GM23248 (cell line): Measurements from ENCODE around the gene RAB3C. TPM values are rescaled to one million over a fixed set of nuclear protein-coding genes. Genes with fewer than 3 reads are reported as not detected.

ENCODE experiments used
- DNase-seq: peaks from one replicate; pipeline ENCODE4 v3.0.0-alpha.2; 2015
- H2AFZ ChIP-seq: fragments of 200-600 bp; sonication (generic); 2 replicates; pipeline ENCODE4 v1.6.1; 2016; ENCODE audit warnings: antibody characterized with exemption
- H3F3A ChIP-seq: fragments of 200-600 bp; sonication (generic); 2 replicates; pipeline ENCODE4 v1.6.1; 2016; ENCODE audit warnings: mild to moderate bottlenecking, antibody characterized with exemption, mixed run types; ENCODE audit not compliant: insufficient read depth
- H3K27ac ChIP-seq: fragments of 200-600 bp; sonication (generic); 2 replicates; pipeline ENCODE4 v1.5.1; 2016; ENCODE audit warnings: mild to moderate bottlenecking
- H3K27me3 ChIP-seq: fragments of 200-600 bp; sonication (generic); replicated peaks from 2 replicates; pipeline ENCODE4 v1.6.1; 2016; ENCODE audit warnings: mild to moderate bottlenecking; ENCODE audit not compliant: insufficient read depth
- H3K36me3 ChIP-seq: fragments of 200-600 bp; sonication (generic); 2 replicates; pipeline ENCODE4 v1.6.1; 2016; ENCODE audit warnings: low read depth, mild to moderate bottlenecking
- H3K4me1 ChIP-seq: fragments of 200-600 bp; sonication (generic); 2 replicates; pipeline ENCODE4 v1.6.1; 2016; ENCODE audit warnings: mild to moderate bottlenecking; ENCODE audit not compliant: insufficient read depth
- H3K4me2 ChIP-seq: fragments of 200-600 bp; sonication (generic); one replicate; pipeline ENCODE4 v1.6.1; 2016; ENCODE audit warnings: mild to moderate bottlenecking; ENCODE audit not compliant: unreplicated experiment
- H3K4me3 ChIP-seq: fragments of 200-600 bp; sonication (generic); 2 replicates; pipeline ENCODE4 v1.5.1; 2016; ENCODE audit warnings: mild to moderate bottlenecking
- H3K79me2 ChIP-seq: fragments of 200-600 bp; sonication (generic); 2 replicates; pipeline ENCODE4 v1.6.1; 2016; ENCODE audit warnings: mild to moderate bottlenecking; ENCODE audit not compliant: insufficient read depth
- H3K9ac ChIP-seq: fragments of 200-600 bp; sonication (generic); 2 replicates; pipeline ENCODE4 v1.6.1; 2016; ENCODE audit warnings: mild to moderate bottlenecking
- H3K9me2 ChIP-seq: fragments of 200-600 bp; sonication (generic); 2 replicates; pipeline ENCODE4 v1.6.1; 2016; ENCODE audit warnings: mixed run types, mild to moderate bottlenecking, moderate library complexity; ENCODE audit not compliant: insufficient read depth
- H3K9me3 ChIP-seq: fragments of 200-600 bp; sonication (generic); one replicate; pipeline ENCODE4 v1.6.1; 2017; ENCODE audit warnings: low read depth
- H4K20me1 ChIP-seq: fragments of 200-600 bp; sonication (generic); 2 replicates; pipeline ENCODE4 v1.6.0; 2016; ENCODE audit not compliant: insufficient read depth
- EZH2 ChIP-seq: fragments of 200-600 bp; sonication (generic); IDR thresholded peaks from 2 replicates; pipeline ENCODE4 v1.6.1; 2018; ENCODE audit warnings: antibody characterized with exemption, mild to moderate bottlenecking; ENCODE audit not compliant: insufficient read depth, poor library complexity, severe bottlenecking
- EZH2phosphoT487 ChIP-seq: fragments of 200-600 bp; sonication (generic); IDR thresholded peaks from 2 replicates; pipeline ENCODE4 v1.6.1; 2018; ENCODE audit warnings: antibody characterized with exemption, moderate library complexity, mild to moderate bottlenecking, low read depth; ENCODE audit not compliant: insufficient read depth
- WGBS, 2 experiments: methylation state at CpG; one replicate each; pipeline ENCODE4 v1.1.6; 2015 to 2017; ENCODE audit warnings: low lambda C conversion rate in 2 of 2, low coverage in 1 of 2; ENCODE audit errors: missing lambda C conversion rate in 2 of 2; 5-methylcytosine and 5-hydroxymethylcytosine counted together
- in situ Hi-C: fragments of 300-500 bp; cut with MboI; formaldehyde crosslinking; loops from 2 replicates; pipeline ENCODE4 v1.15.0; 2020
- polyA plus RNA-seq: library from polyadenylated mRNA; unstranded; fragments of >200 nt; fragmentation: Nextera tagmentation; extraction: Ambion mirVana; gene quantifications from 2 replicates; pipeline ENCODE4 v1.2.1, GENCODE V29; 2016
- total RNA-seq: library from RNA; depleted of rRNA; stranded (reverse); fragments of >200 nt; shearing (Covaris generic); gene quantifications from 2 replicates; pipeline ENCODE4 v1.2.3, GENCODE V29; 2014

RAB3C gene
- total and polyA plus RNA-seq, 2 experiments from 2014 or later = not detected

DNA sequence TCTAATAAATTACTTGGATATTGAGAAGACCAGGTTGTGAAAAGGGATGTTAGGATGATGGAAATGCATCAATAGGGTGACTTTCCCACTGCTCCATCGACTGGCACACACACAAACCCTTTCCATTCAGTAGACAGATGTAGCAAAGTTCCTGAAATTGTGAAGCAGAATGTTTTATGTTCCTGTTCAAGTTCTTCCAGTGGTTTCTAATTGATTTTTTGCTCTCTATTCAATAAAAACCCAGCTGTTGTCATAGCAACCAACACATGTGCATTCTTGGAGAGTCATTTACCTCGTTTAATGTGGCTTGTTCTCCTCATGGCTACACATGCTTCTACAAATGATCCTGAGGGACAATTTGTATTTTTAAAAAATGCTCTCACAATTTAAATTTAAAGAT is 244.6 kb downstream of the RAB3C start:
- Histone ChIP-seq H4K20me1 (no peaks in the 10 kb centered on the region), H3K4me3 (no peak overlapping the region), H3K9me2 (no peaks in the 10 kb centered on the region), H3K36me3 (no peaks in the 10 kb centered on the region), H3K4me1 (no peaks in the 10 kb centered on the region), H3K4me2 (no peak overlapping the region), H3F3A (no peaks in the 10 kb centered on the region), H3K27me3 (no peaks in the 10 kb centered on the region), H2AFZ (no peak overlapping the region), H3K9me3 (no peaks in the 10 kb centered on the region), H3K9ac (no peak overlapping the region), H3K79me2 (no peaks in the 10 kb centered on the region), H3K27ac (no peak overlapping the region)
- in situ Hi-C loops = loop anchor here (25.0 kb wide), 1 partner anchor 315 kb away; no protein-coding TSS in a partner anchor
- 0 to 2% methylated on average over 2 of the region's 2 CpGs for WGBS, 2 experiments
- TF ChIP-seq EZH2phosphoT487 (no peak), EZH2 (no peak)
- DNase-seq = no peak

DNA sequence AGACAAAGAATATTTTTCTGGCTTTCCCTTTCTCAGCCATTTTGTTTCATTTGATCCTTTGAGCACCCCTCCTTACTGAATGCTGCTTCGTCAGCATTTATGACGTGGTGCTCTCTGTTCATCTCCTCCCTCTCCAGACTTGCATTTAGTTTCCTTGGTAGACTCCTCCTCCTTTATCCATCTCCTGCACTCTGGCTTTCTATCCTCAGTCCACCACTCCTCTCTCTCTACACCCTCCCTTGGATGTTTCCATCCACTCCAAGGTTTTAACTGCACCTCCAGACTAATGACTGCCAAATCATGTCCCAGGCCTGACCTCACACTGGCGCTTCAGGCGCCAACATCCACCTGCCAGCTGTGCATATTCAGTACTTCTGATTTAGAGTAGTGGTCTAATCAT is 245.4 kb downstream of the RAB3C start:
- H3K9ac ChIP-seq = no peak overlapping the region
- in situ Hi-C loops = loop anchor here (25.0 kb wide), 1 partner anchor 316 kb away; no protein-coding TSS in a partner anchor
- H3K27ac ChIP-seq = no peak overlapping the region
- H2AFZ ChIP-seq = no peak overlapping the region
- no peak overlapping the region for H3K4me3 ChIP-seq
- TF ChIP-seq EZH2 (no peak), EZH2phosphoT487 (no peak)
- H4K20me1 ChIP-seq = no peaks in the 10 kb centered on the region
- no peaks in the 10 kb centered on the region for H3K79me2 ChIP-seq
- H3F3A ChIP-seq = no peaks in the 10 kb centered on the region
- WGBS, 2 experiments = 2 to 8% methylated on average over 4 of the region's 4 CpGs
- no peaks in the 10 kb centered on the region for H3K9me2 ChIP-seq
- no peaks in the 10 kb centered on the region for H3K36me3 ChIP-seq
- no peak overlapping the region for H3K4me2 ChIP-seq
- no peak for DNase-seq
- H3K27me3 ChIP-seq = no peaks in the 10 kb centered on the region
- no peaks in the 10 kb centered on the region for H3K9me3 ChIP-seq
- H3K4me1 ChIP-seq = no peaks in the 10 kb centered on the region

DNA sequence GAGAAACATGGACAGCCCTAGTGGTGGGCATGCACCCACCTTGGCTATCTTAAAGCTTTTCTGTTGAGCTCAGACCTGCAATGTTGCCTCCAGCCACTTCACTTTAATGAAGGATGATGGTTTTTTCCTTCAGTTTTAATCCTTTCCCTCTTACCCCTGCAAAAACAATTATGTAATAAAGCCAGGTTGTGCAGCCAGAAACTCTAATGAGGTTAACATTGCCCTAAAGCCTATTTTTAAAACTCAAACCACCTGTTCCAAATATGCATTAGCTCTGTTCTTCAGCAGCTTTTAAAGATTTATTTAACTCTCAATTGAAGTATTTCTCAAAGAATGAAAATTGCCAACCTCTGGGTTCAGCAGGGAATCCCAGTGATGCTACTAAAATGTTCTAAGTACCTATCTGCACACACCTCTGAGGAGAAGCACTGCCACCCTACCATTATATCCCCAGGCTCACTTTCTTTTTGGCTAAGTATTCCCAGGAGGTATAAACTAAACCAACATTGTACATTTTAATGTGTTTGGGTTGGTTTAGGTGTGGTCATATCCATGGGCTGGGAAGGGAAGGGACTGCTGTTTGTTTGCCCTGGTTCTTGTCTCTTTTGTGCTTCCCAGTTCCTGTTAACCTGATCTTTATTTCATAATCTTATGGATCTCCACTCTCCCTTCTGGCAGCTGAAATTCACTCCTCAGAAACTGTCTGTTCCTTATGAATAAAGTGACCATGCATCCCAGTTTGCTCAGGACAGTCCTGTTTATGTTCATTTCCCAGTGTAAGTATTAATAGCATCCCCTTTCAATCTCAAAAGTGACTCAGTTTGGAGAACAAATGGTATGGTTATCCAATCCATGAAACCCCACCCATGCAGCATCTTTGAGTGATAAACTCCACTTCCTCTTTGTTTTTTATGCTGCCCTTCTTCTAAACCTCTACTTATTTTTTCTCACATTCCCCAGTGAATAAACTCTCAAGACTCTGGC is 251.7 kb downstream of the RAB3C start:
- in situ Hi-C loops = loop anchor here (25.0 kb wide), 1 partner anchor 322 kb away; no protein-coding TSS in a partner anchor
- Histone ChIP-seq H3K27ac (no peak overlapping the region), H3K9me2 (no peaks in the 10 kb centered on the region), H3F3A (no peaks in the 10 kb centered on the region), H3K4me1 (no peaks in the 10 kb centered on the region), H3K9ac (no peak overlapping the region), H2AFZ (no peak overlapping the region), H3K27me3 (no peaks in the 10 kb centered on the region), H3K79me2 (no peaks in the 10 kb centered on the region), H3K4me2 (no peak overlapping the region), H3K9me3 (no peaks in the 10 kb centered on the region), H4K20me1 (no peaks in the 10 kb centered on the region), H3K36me3 (no peaks in the 10 kb centered on the region), H3K4me3 (no peak overlapping the region)
- no peak for DNase-seq
- no peak for TF ChIP-seq EZH2phosphoT487
- no peak for TF ChIP-seq EZH2

DNA sequence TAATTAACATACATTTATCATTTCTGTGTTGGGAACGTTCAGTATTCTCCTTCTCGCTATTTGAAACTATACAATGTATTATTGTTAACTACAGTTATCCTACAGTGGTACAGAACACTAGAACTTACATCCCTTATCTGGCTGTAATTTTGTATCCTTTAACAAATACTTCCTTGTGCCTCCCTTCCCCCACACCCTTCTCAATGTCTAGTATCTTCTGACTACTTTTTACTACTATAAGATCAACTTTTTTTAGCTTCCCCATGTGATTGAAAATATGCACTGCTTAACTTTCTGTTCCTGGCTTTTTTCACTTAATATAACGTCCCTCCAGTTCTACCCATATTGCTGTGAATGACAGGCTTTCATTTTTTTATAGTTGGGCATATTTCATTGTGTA is 253.5 kb downstream of the RAB3C start:
- H2AFZ ChIP-seq = no peak overlapping the region
- H3K4me1 ChIP-seq = no peaks in the 10 kb centered on the region
- H3K9me2 ChIP-seq = no peaks in the 10 kb centered on the region
- H3K27me3 ChIP-seq = no peaks in the 10 kb centered on the region
- no peaks in the 10 kb centered on the region for H3K9me3 ChIP-seq
- H3K4me3 ChIP-seq = no peak overlapping the region
- TF ChIP-seq EZH2 (no peak), EZH2phosphoT487 (no peak)
- H4K20me1 ChIP-seq = no peaks in the 10 kb centered on the region
- WGBS, 2 experiments = 53 to 56% methylated on average over 3 of the region's 3 CpGs
- no peaks in the 10 kb centered on the region for H3K36me3 ChIP-seq
- no peaks in the 10 kb centered on the region for H3K79me2 ChIP-seq
- in situ Hi-C loops = loop anchor here (25.0 kb wide), 1 partner anchor 324 kb away; no protein-coding TSS in a partner anchor
- no peak overlapping the region for H3K27ac ChIP-seq
- no peaks in the 10 kb centered on the region for H3F3A ChIP-seq
- no peak for DNase-seq
- no peak overlapping the region for H3K9ac ChIP-seq
- no peak overlapping the region for H3K4me2 ChIP-seq
